Erythroblast (primary cell): ENCODE measurements around the gene AHNAK.

ENCODE experiments used
- GATA1 ChIP-seq: IDR thresholded peaks from 2 replicates; pipeline ENCODE4 v1.6.1; 2011; ENCODE audit warnings: low read depth, mild to moderate bottlenecking, control low read depth, low read length, moderate library complexity
- POLR2A ChIP-seq: IDR thresholded peaks from 2 replicates; pipeline ENCODE4 v1.6.1; 2011; ENCODE audit warnings: mild to moderate bottlenecking, low read length

DNA sequence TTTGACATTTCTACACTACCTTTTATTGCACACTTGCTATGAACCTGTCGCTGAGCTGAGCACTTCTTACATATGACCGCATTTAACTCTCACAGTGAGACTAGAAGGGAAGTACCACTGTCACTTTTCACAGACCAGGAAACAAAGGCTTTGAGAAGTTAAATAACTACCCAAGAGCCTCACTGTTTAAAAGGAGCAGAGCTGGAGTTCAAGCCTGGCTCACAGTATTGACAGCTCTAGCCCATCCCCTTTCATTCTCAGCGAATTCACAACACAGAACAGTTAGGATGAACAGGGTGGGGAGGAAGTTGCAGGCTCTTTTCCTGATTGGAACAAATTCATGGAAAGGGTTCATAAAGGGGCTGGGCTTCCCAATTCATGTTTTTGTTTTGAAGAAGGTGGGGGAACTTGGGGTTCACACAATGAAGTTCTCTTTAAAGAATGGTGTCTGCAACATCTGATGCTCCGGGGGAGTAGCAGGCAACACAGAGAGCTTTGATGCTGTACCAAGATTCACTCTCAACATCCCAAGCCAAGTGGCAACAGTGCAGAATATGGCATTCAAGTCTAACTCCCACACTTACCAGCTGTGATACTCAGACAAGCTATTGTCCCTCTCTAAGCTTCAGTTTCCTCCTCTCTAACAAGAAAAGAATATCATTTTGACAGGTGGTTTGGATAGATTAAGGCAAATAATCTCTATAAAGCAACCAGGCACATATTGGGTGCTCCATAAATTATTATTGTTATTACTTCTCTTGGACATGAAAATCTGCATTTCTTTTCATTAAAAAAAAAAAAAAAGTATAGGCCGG lies 110.6 kb downstream of the AHNAK start:
- TF ChIP-seq POLR2A, result no peak
- no peak for TF ChIP-seq GATA1
